Fibroblast of skin of scalp (primary cell): ENCODE results near the gene SOX15.

Source experiments
- DNase-seq: peaks from one replicate; pipeline ENCODE4 v3.0.0-alpha.2; 2013

SOX15 gene

GRCh38 chr17:7577327-7578199 lies 12.3 kb downstream of the SOX15 start:
- DNase-seq: no peak

DNA sequence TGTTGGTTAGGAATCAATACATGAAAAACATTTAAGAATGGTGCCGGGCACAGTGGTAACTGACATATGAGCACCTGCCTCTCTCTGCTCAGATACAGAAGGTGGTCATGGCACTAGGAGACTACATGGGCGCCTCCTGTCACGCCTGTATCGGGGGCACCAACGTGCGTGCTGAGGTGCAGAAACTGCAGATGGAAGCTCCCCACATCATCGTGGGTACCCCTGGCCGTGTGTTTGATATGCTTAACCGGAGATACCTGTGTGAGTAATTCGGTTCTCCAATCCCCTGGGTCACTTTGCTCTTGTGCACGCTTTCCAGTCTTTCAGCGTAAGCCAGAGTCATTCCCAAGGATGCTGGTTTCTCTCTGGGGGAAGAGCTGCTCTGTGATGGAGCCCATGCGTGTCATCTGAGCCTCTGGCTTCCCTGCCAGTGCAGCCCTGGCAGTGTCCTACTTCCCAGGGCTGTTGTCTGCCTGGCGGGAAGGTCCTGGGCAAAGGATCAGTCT lies 13.4 kb downstream of the SOX15 start:
- no peak for DNase-seq

DNA sequence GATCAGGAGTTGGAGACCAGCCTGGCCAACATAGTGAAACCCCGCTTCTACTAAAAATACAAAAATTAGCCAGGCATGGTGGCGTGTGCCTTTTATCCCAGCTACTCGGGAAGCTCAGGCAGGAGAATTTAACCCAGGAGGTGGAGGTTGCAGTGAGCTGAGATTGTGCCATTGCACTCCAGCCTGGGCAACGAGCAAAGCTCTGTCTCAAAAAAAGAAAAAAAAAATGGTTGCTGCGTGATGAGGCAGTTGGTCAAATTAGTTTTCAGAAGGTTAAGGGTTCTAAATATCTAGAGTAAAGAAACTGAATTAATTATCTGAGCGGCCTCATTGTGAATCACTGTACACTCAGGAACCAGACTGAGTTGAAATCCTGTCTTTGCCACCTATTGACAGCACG lies 13.9 kb downstream of the SOX15 start:
- DNase-seq: no peak

DNA sequence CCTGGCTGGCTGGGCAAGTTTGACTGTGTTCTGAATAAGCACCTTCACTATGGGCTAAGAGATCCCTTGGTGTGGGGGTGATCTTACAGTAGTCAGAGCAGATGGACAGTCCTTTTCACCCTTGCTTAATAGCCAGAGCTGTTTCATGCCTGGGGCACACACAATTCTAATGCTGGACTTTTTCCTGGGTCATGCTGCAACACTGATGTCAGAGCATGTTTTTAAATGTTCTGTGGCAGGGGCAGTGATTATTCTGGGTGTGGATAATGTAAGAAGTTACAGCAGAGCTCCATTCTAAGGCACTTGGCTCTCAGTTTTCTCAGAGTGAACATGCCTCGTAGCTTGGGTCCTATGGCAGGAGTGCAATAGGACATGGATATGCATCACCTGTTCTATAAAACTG lies 14.4 kb downstream of the SOX15 start:
- DNase-seq: no peak

DNA sequence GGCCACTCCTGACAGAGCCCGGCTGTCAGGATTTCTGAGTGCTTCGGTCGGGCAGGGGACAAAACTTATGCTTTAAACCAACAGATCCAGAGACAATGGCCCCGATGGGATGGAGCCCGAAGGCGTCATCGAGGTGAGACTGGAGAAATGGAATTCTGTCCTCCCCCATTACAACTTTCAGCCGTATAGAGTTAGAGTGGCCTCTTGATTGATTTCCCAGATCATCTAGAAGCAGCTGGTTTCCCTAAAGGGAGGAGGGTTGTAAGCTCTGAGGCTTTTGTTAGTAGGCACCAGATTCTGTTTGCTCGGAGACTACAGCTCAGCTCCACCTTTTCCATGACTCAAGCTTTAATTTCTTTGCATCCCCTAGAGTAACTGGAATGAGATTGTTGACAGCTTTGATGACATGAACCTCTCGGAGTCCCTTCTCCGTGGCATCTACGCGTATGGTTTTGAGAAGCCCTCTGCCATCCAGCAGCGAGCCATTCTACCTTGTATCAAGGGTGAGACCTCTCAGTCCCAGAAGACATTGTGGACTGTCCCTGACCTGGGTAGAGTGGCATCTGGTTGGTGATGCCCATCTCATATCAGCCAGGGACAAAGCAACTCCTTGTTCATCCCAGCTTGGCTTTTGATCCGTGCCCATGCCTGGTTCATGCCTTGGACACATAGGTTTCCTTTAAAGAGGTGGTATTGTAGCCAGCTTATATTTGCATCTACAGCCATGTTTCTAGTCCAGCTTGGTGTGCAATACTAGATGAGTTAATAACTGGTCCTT lies 15.5 kb downstream of the SOX15 start:
- DNase-seq: no peak

DNA sequence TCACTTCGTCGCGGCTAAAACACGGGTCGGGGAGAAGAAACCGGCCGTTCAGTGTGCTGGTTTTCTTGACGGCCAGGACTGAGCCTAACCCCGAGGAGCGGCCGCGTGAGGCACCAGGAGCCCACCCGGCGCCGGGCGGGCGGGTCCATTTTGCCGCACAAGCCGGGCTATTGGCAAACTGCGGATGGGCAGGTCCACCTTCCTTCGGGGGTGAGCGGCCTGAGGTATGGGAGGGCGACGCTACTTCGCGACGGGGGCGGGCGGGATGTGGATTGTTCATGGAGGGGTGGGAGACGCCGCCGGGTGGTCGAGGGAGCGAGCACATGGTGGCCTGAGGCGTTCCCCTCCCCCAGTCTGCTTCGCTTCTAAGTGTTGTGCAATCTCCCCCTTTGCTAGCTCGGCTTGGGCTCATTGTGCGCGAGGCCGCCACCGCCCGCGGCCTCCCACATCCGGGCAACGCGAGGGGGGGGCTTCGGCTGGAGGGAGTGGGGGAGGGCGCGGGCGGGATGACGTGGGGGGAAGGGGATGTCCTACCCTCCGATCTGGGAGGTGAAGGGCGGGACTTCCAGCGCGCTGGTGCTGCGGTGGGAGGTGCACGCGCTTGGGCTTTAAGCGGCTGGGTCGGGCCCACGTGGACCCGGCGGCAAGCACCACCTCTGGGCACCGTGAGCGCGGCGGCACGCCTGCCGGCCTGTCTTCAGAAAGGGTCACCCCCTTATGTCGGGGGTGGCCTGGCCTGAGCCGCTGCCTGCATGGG lies 16.4 kb downstream of the SOX15 start:
- DNase-seq: peak; percentile 95

- peak; percentile 100 for DNase-seq
These were observed 17.1 kb downstream of the SOX15 start for GRCh38 chr17:7572588-7573323.

- DNase-seq: no peak
These were observed 17.6 kb downstream of the SOX15 start for GRCh38 chr17:7572338-7572587.

DNA sequence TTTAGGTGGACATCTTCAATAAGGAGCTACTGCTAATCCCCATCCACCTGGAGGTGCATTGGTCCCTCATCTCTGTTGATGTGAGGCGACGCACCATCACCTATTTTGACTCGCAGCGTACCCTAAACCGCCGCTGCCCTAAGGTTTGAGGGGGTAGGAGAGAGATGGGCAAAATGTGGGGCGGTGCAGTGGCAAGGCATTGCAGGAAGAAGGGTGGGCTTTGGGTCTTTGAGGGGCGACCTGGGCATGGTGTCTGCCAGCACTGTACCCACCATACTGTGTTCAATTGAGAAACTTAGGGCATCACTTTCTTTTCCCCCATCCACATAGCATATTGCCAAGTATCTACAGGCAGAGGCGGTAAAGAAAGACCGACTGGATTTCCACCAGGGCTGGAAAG lies 19.5 kb downstream of the SOX15 start:
- no peak for DNase-seq

GRCh38 chr17:7569571-7569970 lies 20.3 kb downstream of the SOX15 start:
- DNase-seq: no peak

GRCh38 chr17:7563115-7563869 lies 26.6 kb downstream of the SOX15 start:
- DNase-seq: no peak

DNA sequence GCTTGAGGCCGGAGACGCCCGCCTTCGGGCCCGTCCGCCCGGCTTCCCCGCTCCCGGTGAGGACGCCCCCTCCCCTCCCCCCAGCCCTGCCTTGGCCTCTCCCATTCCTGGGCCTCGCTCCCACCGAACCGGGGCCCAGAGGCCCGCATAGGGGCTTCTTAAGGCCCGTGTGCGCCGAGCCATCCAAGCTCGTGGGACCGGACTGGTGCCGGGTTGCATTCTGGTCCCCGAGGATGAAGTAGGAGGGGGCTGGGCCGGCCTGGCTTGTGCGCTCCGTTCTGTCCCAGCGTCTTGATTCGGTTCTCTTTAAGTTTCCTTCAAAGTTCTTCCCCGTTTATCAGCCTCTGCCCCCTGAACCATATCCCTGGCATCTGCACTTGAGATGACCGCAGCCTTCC lies 27.7 kb downstream of the SOX15 start:
- no peak for DNase-seq

DNA sequence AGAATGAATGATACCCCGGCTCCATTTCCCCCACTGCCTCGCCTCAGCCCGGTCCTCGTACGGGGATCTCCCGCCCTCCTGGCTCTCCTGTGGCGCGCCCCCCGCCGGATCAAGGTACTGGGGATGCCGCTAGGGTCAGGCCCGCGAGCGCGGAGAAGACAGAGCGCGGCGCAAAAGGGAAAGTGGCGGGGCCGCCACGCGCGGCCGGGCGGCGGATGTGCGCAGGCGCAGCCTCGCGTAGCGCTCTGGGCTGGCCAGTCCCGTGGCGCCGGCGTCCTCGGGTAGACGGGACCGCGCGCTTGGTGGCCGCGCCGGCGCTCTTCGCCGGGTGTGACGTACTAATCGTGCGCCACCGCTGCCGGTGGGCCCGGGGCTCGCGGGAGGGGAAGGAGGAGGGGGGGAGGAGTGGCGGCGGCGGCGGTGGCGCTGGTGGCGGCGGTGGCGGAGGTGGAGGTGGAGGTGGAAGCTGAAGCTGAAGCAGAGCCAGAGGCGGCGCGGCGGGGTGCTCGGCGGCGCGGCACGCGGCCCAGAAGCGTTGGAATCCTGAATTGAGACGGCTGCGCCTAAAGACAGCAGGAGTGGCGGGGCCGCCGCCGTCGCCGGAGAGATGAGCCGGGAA lies 28.2 kb downstream of the SOX15 start, which contains the start of gene SENP3:
TSS of gene SENP3 (plus strand) at position 331 of the 619 bp plus-strand sequence. CDS start 1,158 bp downstream, outside the sequence.
- DNase-seq: peak; percentile 93

- DNase-seq: peak; percentile 83
These were observed 28.8 kb downstream of the SOX15 start for GRCh38 chr17:7561028-7561575.

DNA sequence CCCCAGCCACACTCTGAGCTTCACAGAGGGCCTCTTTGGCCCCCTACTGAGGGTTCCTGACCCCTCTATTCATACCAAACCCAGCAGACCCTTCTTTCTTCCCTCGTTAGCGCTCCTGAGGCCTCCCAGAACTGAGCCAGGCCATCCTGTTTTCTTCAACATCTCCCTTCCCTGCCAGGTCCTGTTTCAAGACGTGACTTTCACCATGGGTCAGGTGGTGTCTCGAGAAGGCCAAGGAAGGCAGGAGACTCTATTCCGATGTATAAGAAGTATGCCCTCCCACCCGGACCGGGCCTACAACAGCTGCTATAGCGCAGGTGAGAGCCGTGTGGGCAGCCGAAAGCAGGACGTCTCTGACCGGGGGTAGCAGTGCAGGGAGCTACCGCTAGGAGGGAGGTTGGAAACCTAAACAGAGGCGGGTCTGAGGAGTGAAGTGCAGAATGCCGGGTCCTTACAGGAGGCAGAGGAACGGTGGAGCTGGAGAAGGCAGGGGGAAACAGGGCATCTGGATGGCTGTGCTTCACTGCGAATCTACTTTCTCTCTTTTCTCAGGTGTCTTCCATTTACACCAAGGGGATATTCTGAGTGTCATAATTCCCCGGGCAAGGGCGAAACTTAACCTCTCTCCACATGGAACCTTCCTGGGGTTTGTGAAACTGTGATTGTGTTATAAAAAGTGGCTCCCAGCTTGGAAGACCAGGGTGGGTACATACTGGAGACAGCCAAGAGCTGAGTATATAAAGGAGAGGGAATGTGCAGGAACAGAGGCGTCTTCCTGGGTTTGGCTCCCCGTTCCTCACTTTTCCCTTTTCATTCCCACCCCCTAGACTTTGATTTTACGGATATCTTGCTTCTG lies 29.5 kb downstream of the SOX15 start:
- DNase-seq: peak; percentile 62

GRCh38 chr17:7559320-7560171 lies 30.3 kb downstream of the SOX15 start:
- DNase-seq: no peak

DNA sequence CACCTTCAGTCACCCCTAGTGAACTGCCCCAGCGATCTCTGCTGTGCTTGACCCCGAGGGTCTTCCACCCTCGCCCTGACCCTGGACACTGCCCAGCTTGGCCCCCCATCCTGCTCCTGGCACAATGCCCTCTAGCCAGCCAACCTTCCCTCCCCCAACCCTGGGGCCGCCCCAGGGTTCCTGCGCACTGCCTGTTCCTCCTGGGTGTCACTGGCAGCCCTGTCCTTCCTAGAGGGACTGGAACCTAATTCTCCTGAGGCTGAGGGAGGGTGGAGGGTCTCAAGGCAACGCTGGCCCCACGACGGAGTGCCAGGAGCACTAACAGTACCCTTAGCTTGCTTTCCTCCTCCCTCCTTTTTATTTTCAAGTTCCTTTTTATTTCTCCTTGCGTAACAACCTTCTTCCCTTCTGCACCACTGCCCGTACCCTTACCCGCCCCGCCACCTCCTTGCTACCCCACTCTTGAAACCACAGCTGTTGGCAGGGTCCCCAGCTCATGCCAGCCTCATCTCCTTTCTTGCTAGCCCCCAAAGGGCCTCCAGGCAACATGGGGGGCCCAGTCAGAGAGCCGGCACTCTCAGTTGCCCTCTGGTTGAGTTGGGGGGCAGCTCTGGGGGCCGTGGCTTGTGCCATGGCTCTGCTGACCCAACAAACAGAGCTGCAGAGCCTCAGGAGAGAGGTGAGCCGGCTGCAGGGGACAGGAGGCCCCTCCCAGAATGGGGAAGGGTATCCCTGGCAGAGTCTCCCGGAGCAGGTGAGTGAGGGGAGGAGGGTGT lies 31.2 kb downstream of the SOX15 start, which contains the start of gene TNFSF13:
TSS of gene TNFSF13 (plus strand) at position 207 of the 776 bp plus-strand sequence. CDS start at position 497, 290 bp downstream.
- DNase-seq: no peak
